ENCODE data around the gene CPEB2.

- TF ChIP-seq CTCF (IDR thresholded peaks at IDR 0.05) (no peak), POLR2A (IDR thresholded peaks at IDR 0.05) (no peak)
Measured at GRCh38 chr4:15109600-15109999, 107.3 kb downstream of the CPEB2 start.
